ENCODE data around the gene SPEG. TPM values are rescaled to one million over a fixed set of nuclear protein-coding genes. Genes with fewer than 3 reads are reported as not detected.

Gene SPEG
- total RNA-seq, 1 experiment from 2014 or later = 55.3 TPM

GRCh38 chr2:219547621-219548020 lies 113.0 kb downstream of the SPEG start (continued):
- no peak for TF ChIP-seq ZNF281 (CRISPR knock-in tag; IDR thresholded peaks at IDR 0.05)
- TF ChIP-seq ZNF423 (CRISPR knock-in tag; IDR thresholded peaks at IDR 0.05) = no peak

Other genes starting within 250 kb of the SPEG start
- 19.5 to 21.1 TPM (median 20.2 TPM) in 3 replicates for gene ZFAND2B, start 228.1 kb upstream of the SPEG start, total RNA-seq (2021)
- gene ABCB6, start 215.9 kb upstream of the SPEG start, total RNA-seq (2021) = 42.1 to 45.3 TPM (median 44.8 TPM) in 3 replicates
- 42.9 to 48.4 TPM (median 46.7 TPM) in 3 replicates for gene ATG9A, start 205.2 kb upstream of the SPEG start, total RNA-seq (2021)
- 56.9 to 70.4 TPM (median 58.0 TPM) in 3 replicates for gene ANKZF1, start 205.0 kb upstream of the SPEG start, total RNA-seq (2021)
- 5.2 to 6.4 TPM (median 6.1 TPM) in 3 replicates for gene GLB1L, start 189.4 kb upstream of the SPEG start, total RNA-seq (2021)
- 27.4 to 28.8 TPM (median 27.5 TPM) in 3 replicates for gene STK16, start 189.4 kb upstream of the SPEG start, total RNA-seq (2021)
- gene TUBA4B, start 181.6 kb upstream of the SPEG start, total RNA-seq (2021) = 0.20 TPM in 1 of 3 replicates, not detected in the others
- gene TUBA4A, start 180.9 kb upstream of the SPEG start, total RNA-seq (2021) = 40.8 to 58.7 TPM (median 52.3 TPM) in 3 replicates
- 36.1 to 42.8 TPM (median 40.3 TPM) in 3 replicates for gene DNAJB2, start 155.5 kb upstream of the SPEG start, total RNA-seq (2021)
- 3.8 to 5.7 TPM (median 5.2 TPM) in 3 replicates for gene PTPRN, start 125.4 kb upstream of the SPEG start, total RNA-seq (2021)
- gene RESP18, start 102.1 kb upstream of the SPEG start, total RNA-seq (2021) = not detected in 3 replicates
- 65.8 to 70.2 TPM (median 67.6 TPM) in 3 replicates for gene DNPEP, start 46.9 kb upstream of the SPEG start, total RNA-seq (2021)
- 1.6 to 3.5 TPM (median 2.8 TPM) in 3 replicates for gene DES, start 16.5 kb upstream of the SPEG start, total RNA-seq (2021)
- 44.2 to 51.9 TPM (median 49.5 TPM) in 3 replicates for gene GMPPA, start 64.0 kb downstream of the SPEG start, total RNA-seq (2021)
- gene ASIC4, start 79.6 kb downstream of the SPEG start, total RNA-seq (2021) = 0.79 to 1.0 TPM (median 0.80 TPM) in 3 replicates
- gene CHPF, start 109.0 kb downstream of the SPEG start, total RNA-seq (2021) = 84.3 to 97.0 TPM (median 84.8 TPM) in 3 replicates
- gene TMEM198, start 109.2 kb downstream of the SPEG start, total RNA-seq (2021) = 7.1 to 8.1 TPM (median 7.3 TPM) in 3 replicates
- gene OBSL1, start 136.7 kb downstream of the SPEG start, total RNA-seq (2021) = 159 to 221 TPM (median 213 TPM) in 3 replicates
- 1.1 to 1.8 TPM (median 1.4 TPM) in 3 replicates for gene INHA, start 137.5 kb downstream of the SPEG start, total RNA-seq (2021)
- gene STK11IP, start 163.0 kb downstream of the SPEG start, total RNA-seq (2021) = 31.3 to 39.9 TPM (median 31.9 TPM) in 3 replicates
- gene SLC4A3, start 192.8 kb downstream of the SPEG start, total RNA-seq (2021) = 7.8 to 9.9 TPM (median 8.7 TPM) in 3 replicates